CD14-positive monocyte (primary cell): Measurements from ENCODE around the gene CASP4. TPM values are rescaled to one million over a fixed set of nuclear protein-coding genes. Genes with fewer than 3 reads are reported as not detected.

Experiments used
- DNase-seq, 3 donors: peaks; one replicate each; pipeline ENCODE4 v3.0.0-alpha.2; 2011 to 2022
- H2AFZ ChIP-seq: 2 replicates; pipeline ENCODE4 v1.6.0; 2012; ENCODE audit warnings: mild to moderate bottlenecking, low read depth, low read length, inconsistent platforms; ENCODE audit not compliant: insufficient read depth, poor library complexity, severe bottlenecking
- H3K27ac ChIP-seq, 2 donors: 1 replicate in 1 of 2; 2 replicates in 1 of 2; pipeline ENCODE4 v1.5.1; 2012 to 2013; ENCODE audit warnings: low read length in 2 of 2, control low read depth in 1 of 2, inconsistent platforms in 1 of 2, low read depth in 1 of 2, mild to moderate bottlenecking in 1 of 2
- H3K27me3 ChIP-seq, 2 donors: one replicate each; pipeline versions ENCODE4 v1.6.0 to v1.6.1; 2011 to 2013; ENCODE audit warnings: low read length in 2 of 2; ENCODE audit not compliant: control insufficient read depth in 2 of 2, insufficient read depth in 2 of 2
- H3K36me3 ChIP-seq, 2 donors: replicated peaks in 1 of 2; 1 replicate in 1 of 2; 2 replicates in 1 of 2; pipeline versions ENCODE4 v1.5.1 to v1.6.1; 2012 to 2013; ENCODE audit warnings: low read length in 2 of 2, control low read depth in 1 of 2, inconsistent platforms in 1 of 2, mild to moderate bottlenecking in 1 of 2; ENCODE audit not compliant: insufficient read depth in 2 of 2, control insufficient read depth in 1 of 2
- H3K4me1 ChIP-seq, 2 donors: 1 replicate in 1 of 2; 2 replicates in 1 of 2; pipeline versions ENCODE4 v1.5.1 to v1.6.1; 2012 to 2013; ENCODE audit warnings: low read length in 2 of 2, control low read depth in 1 of 2, inconsistent platforms in 1 of 2, mild to moderate bottlenecking in 1 of 2, moderate library complexity in 1 of 2; ENCODE audit not compliant: insufficient read depth in 2 of 2, control insufficient read depth in 1 of 2
- H3K4me2 ChIP-seq: replicated peaks from 2 replicates; pipeline ENCODE3; 2012; ENCODE audit warnings: low read length, moderate library complexity, mild to moderate bottlenecking; ENCODE audit not compliant: poor library complexity, severe bottlenecking; ENCODE audit errors: extremely low read depth
- H3K4me3 ChIP-seq, 3 experiments: fragments of 200-600 bp in 1 of 3; sonication (generic) in 1 of 3; replicated peaks in 1 of 3; 1 replicate in 2 of 3; 2 replicates in 1 of 3; pipeline ENCODE4 v1.5.1; 2011 to 2013; ENCODE audit warnings: low read length in 3 of 3, mild to moderate bottlenecking in 3 of 3, control low read depth in 2 of 3, low read depth in 2 of 3, inconsistent platforms in 1 of 3, moderate library complexity in 1 of 3
- H3K79me2 ChIP-seq: 2 replicates; pipeline ENCODE4 v1.6.0; 2012; ENCODE audit warnings: mild to moderate bottlenecking, control low read depth, inconsistent platforms, low read length, moderate library complexity; ENCODE audit not compliant: insufficient read depth
- H3K9ac ChIP-seq: 2 replicates; pipeline ENCODE4 v1.6.0; 2017; ENCODE audit warnings: low read length, mild to moderate bottlenecking; ENCODE audit not compliant: insufficient read depth, poor library complexity, severe bottlenecking
- H3K9me3 ChIP-seq, 2 donors: replicated peaks in 1 of 2; 1 replicate in 1 of 2; 2 replicates in 1 of 2; pipeline versions ENCODE4 v1.5.1 to v1.6.1; 2012 to 2013; ENCODE audit warnings: low read length in 2 of 2, control low read depth in 1 of 2; ENCODE audit not compliant: control insufficient read depth in 1 of 2, insufficient read depth in 1 of 2
- H4K20me1 ChIP-seq: 2 replicates; pipeline ENCODE4 v1.6.0; 2012; ENCODE audit warnings: mild to moderate bottlenecking, low read length, control low read depth, moderate library complexity; ENCODE audit not compliant: insufficient read depth
- H3K27ac Mint-ChIP-seq, 7 donors: one replicate each; pipeline ENCODE4 v1.8.0; 2020; ENCODE audit warnings: mild to moderate bottlenecking in 7 of 7, mixed read lengths in 7 of 7, moderate library complexity in 6 of 7, inconsistent platforms in 2 of 7
- H3K27me3 Mint-ChIP-seq, 3 donors: one replicate each; pipeline ENCODE4 v1.8.0; 2021 to 2022; ENCODE audit warnings: low read depth in 3 of 3, mild to moderate bottlenecking in 3 of 3, mixed read lengths in 3 of 3, moderate library complexity in 3 of 3, inconsistent platforms in 1 of 3
- H3K36me3 Mint-ChIP-seq, 2 donors: one replicate each; pipeline ENCODE4 v1.8.0; 2020; ENCODE audit warnings: mixed read lengths in 2 of 2, inconsistent platforms in 1 of 2, mild to moderate bottlenecking in 1 of 2
- H3K4me1 Mint-ChIP-seq: one replicate; pipeline ENCODE4 v1.8.0; 2020; ENCODE audit warnings: mild to moderate bottlenecking, mixed read lengths
- H3K4me3 Mint-ChIP-seq, 2 donors: one replicate each; pipeline ENCODE4 v1.8.0; 2020; ENCODE audit warnings: mild to moderate bottlenecking in 2 of 2, mixed read lengths in 2 of 2, moderate library complexity in 1 of 2
- H3K9me3 Mint-ChIP-seq, 7 donors: one replicate each; pipeline ENCODE4 v1.8.0; 2020 to 2022; ENCODE audit warnings: mixed read lengths in 7 of 7, mild to moderate bottlenecking in 6 of 7, moderate library complexity in 6 of 7, inconsistent platforms in 2 of 7
- CTCF ChIP-seq: fragments of 200-600 bp; IDR thresholded peaks from one replicate; pipeline ENCODE4 v1.8.0; 2022; ENCODE audit warnings: antibody characterized with exemption, mild to moderate bottlenecking
- WGBS: methylation state at CpG from one replicate; pipeline ENCODE4 v1.1.5; 2013; ENCODE audit warnings: missing lambda C conversion rate; ENCODE audit not compliant: insufficient coverage; 5-methylcytosine and 5-hydroxymethylcytosine counted together
- intact Hi-C, 2 donors: fragments of 100-400 bp; cut with micrococcal nuclease; formaldehyde crosslinking; loops; one replicate each; pipeline versions ENCODE4 v1.15.0 to v1.15.1; 2023
- polyA plus RNA-seq, 3 donors: library from polyadenylated mRNA; depleted of rRNA in 1 of 3; unstranded in 2 of 3; stranded (reverse) in 1 of 3; fragments of 300-500 nt in 2 of 3; fragments of >200 nt in 1 of 3; fragmentation: Illumina TruSeq in 2 of 3; gene quantifications; 1 replicate in 2 of 3; 2 replicates in 1 of 3; pipeline ENCODE4 v1.2.3, GENCODE V29; 2012 to 2021

The CASP4 gene
- polyA plus RNA-seq, 3 donors = 148 to 213 (median 163) TPM

GRCh38 chr11:105005451-105005845, 37.1 kb upstream of the CASP4 start:
- WGBS = 100% methylated on average over 1 of the region's 3 CpGs
- Histone ChIP-seq H3K79me2 (no peaks in the 10 kb centered on the region), H3K9me3 (no peaks in the 10 kb centered on the region), H2AFZ (no peak overlapping the region), H3K4me3 (no peak overlapping the region), H3K27me3 (no peaks in the 10 kb centered on the region), H3K4me2 (no peak overlapping the region), H3K9ac (no peak overlapping the region), H3K36me3 (no peaks in the 10 kb centered on the region), H3K4me1 (no peaks in the 10 kb centered on the region), H4K20me1 (no peaks in the 10 kb centered on the region), H3K27ac (no peak overlapping the region)
- peaks cover 4% of the 10 kb centered on the region for H3K4me1 Mint-ChIP-seq
- TF ChIP-seq CTCF = no peak
- H3K9me3 Mint-ChIP-seq = peaks cover 0 to 3% (median 0%) of the 10 kb centered on the region in 7 donors
- H3K36me3 Mint-ChIP-seq = no peaks in the 10 kb centered on the region
- intact Hi-C loops = no loop called here
- no peak for DNase-seq
- H3K27me3 Mint-ChIP-seq = no peaks in the 10 kb centered on the region
- H3K27ac Mint-ChIP-seq = no peak overlapping the region
- no peak overlapping the region for H3K4me3 Mint-ChIP-seq

GRCh38 chr11:105004021-105004420, 35.6 kb upstream of the CASP4 start:
- no peak for TF ChIP-seq CTCF
- intact Hi-C loops = no loop called here
- no CpG with 5 or more reads among the region's 3 CpGs for WGBS
- Mint-ChIP-seq H3K27me3 (peaks cover 0 to 1% (median 0%) of the 10 kb centered on the region in 3 donors), H3K9me3 (peaks cover 0 to 3% (median 0%) of the 10 kb centered on the region in 7 donors), H3K4me3 (no peak overlapping the region), H3K36me3 (no peaks in the 10 kb centered on the region), H3K4me1 (peaks cover 4% of the 10 kb centered on the region), H3K27ac (no peak overlapping the region)
- Histone ChIP-seq H2AFZ (no peak overlapping the region), H3K4me1 (no peaks in the 10 kb centered on the region), H4K20me1 (no peaks in the 10 kb centered on the region), H3K36me3 (no peaks in the 10 kb centered on the region), H3K4me3 (no peak overlapping the region), H3K79me2 (no peaks in the 10 kb centered on the region), H3K27me3 (no peaks in the 10 kb centered on the region), H3K9ac (no peak overlapping the region), H3K9me3 (no peaks in the 10 kb centered on the region), H3K27ac (no peak overlapping the region), H3K4me2 (no peak overlapping the region)
- DNase-seq = no peak
